Measurements from ENCODE around the gene TTLL10. TPM values are rescaled to one million over a fixed set of nuclear protein-coding genes. Genes with fewer than 3 reads are reported as not detected.

Gene TTLL10
- total RNA-seq, 2 experiments from 2014 or later: not detected

DNA sequence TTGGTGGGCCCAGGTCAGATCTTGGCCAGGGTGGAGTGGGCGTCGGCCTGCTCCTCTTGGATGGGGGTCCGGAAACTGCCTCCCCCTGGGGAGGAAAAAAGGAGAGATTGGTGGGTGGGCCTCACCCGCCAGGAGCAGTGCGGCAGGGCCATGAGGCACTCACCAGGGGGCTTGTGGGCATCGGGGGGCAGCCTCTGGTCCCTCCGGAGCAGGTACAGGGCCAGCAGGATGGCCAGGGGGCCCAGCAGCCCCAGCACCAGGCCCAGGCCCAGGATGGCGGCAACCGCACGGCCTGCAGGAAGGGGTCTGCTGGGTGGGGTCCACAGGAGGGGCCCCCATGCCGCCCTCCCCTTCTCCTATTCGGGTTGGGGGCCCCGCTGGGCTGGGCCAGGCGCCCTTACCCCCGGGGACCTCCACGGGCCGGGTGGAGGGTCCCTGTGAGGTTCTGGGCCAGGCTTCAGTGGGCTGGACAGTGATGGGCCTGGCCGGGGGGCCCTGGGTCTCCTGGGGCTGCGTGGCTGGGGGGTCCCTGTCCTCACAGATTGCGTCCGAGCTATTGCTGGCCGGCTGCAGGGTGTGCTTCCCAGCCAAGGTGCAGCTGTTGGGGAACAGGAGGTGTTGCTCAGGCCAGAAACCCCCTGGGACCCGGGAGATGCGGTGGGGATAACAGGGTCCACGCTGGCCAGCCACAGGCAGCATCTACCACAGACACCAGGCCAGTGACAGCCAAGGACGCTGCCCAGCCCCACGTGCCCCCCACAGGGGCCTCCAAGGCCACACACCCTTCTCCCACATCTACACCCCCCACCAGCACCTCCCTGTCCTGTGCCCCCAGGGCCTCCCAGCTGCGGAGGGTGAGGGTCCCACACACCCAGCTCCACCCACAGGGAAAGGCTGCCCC is 38.1 kb downstream of the TTLL10 start:
- Mint-ChIP-seq H3K27me3 (no peaks in the 10 kb centered on the region), H3K9me3 (no peaks in the 10 kb centered on the region), H3K4me3 (peak overlapping the region; percentile 91), H3K27ac (peak overlapping the region; percentile 100), H3K4me1 (ENCODE audit: low read depth) (peaks cover 44% of the 10 kb centered on the region), H3K36me3 (peaks cover 67% of the 10 kb centered on the region)
- intact Hi-C loops (cut with micrococcal nuclease): no loop called here
- no peak for DNase-seq
- ChIA-PET POLR2A (interaction anchor here (0.7 to 0.8 kb wide), 2 partner anchors 19 to 90 kb away, joined by 3 read pairs; no protein-coding TSS in a partner anchor), CTCF (interaction anchor here (1.2 to 1.3 kb wide), 2 partner anchors 19 to 91 kb away, joined by 3 read pairs; no protein-coding TSS in a partner anchor)

DNA sequence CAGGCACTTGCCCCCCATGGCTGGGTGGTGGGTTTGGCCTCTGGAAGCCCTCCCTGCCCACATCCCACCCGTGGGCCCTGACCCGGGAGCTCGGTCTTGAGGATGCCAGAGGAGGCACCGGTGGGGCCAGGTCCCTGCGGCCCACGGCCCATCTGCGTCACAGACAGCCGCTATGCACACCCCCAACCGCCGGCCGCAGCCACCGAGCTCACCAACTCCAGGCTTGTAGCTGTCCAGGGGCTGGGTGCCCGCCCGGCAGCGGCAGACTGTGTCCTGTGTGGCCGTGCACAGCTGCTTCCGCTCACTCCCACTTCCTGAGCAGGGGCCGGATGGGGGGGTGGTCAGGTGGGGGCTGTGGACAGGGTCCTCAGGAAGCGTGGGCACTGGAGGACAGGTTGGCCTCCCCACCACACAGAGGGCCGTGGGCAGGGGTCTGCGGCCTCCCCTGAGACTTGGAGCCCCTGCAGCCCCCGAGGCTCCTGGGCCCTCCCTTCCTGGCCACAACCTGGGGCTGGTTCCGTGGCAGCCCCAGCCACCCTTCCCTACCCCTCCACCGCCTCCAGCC is 39.2 kb downstream of the TTLL10 start:
- intact Hi-C loops (cut with micrococcal nuclease): no loop called here

DNA sequence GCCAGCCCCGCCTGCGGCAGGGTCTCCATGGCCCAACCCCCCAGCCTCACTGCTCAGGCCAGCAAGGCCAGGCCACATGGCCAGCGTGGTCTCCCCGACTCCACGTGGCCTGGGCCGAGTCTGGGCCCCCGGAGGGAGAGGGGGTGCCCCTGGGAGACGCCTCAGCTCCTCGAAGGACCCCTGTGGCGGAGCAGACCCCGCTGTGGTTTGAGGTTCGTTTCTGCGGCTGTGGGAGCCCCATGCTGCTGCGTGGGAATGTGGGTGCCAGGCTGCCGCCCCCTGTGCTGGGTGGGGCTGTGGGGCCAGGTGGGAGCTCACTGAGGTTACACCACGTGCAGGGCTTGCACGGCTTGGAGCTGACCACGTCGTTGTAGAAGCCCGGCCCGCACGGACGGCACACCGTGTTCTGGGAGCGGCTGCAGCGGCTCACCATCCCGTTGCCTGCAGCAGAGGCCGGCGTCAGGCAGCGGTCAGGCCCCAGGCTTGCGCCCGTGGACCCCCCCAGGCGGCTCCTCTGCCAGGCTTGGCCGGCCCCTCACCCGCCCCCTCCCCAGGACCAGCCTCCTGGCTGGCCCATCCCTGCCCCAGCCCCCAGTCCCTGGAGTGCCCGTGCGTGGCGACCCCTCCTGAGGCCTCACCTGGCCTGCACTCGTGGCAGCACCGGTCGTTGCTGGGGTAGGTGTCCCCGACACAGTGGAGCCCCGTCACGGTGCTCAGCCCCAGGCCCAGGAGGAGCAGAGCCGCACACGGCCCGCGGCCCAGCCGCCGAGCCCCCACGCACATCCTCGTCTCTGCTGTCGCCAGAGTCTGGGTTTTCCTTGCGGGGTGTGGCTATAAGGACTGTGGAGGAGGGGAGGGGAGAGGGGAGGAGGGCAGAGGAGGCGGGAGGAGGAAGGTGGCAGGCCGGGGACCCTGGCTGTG is 39.9 kb downstream of the TTLL10 start, which contains the start of gene TNFRSF4:
TNFRSF4 (minus strand) TSS at position 809 of the 921 bp plus-strand sequence; CDS start at position 783, 26 bp downstream.
- CTCF ChIA-PET: interaction anchor here (2.0 kb wide), 1 partner anchor 91 kb away, joined by 6 read pairs; no protein-coding TSS in a partner anchor
- POLR2A ChIA-PET: interaction anchor here (1.3 to 2.3 kb wide), 2 partner anchors 13 to 17 kb away, joined by 3 to 7 read pairs; no protein-coding TSS in a partner anchor
- Mint-ChIP-seq H3K9me3 (no peaks in the 10 kb centered on the region), H3K36me3 (peaks cover 78% of the 10 kb centered on the region), H3K27me3 (no peaks in the 10 kb centered on the region), H3K27ac (peak within 1 kb of the TSS; percentile 100), H3K4me3 (peak within 1 kb of the TSS; percentile 93), H3K4me1 (ENCODE audit: low read depth) (peaks cover 49% of the 10 kb centered on the region)
- intact Hi-C loops (cut with micrococcal nuclease): no loop called here
- peak; percentile 73 for DNase-seq

More for the DNA sequence above, 39.2 kb downstream of the TTLL10 start:
- H3K27ac Mint-ChIP-seq: peak overlapping the region; percentile 100
- no peaks in the 10 kb centered on the region for H3K9me3 Mint-ChIP-seq
- H3K4me3 Mint-ChIP-seq: peak overlapping the region; percentile 81
- peaks cover 76% of the 10 kb centered on the region for H3K36me3 Mint-ChIP-seq
- DNase-seq: peak; percentile 72
- ChIA-PET POLR2A (interaction anchor here (0.7 to 1.3 kb wide), 3 partner anchors 18 to 91 kb away, joined by 3 read pairs; no protein-coding TSS in a partner anchor), CTCF (interaction anchor here (1.2 to 2.0 kb wide), 3 partner anchors 18 to 92 kb away, joined by 3 to 6 read pairs (median 3); no protein-coding TSS in a partner anchor)
- peaks cover 49% of the 10 kb centered on the region for H3K4me1 Mint-ChIP-seq (ENCODE audit: low read depth)
- H3K27me3 Mint-ChIP-seq: no peaks in the 10 kb centered on the region

DNA sequence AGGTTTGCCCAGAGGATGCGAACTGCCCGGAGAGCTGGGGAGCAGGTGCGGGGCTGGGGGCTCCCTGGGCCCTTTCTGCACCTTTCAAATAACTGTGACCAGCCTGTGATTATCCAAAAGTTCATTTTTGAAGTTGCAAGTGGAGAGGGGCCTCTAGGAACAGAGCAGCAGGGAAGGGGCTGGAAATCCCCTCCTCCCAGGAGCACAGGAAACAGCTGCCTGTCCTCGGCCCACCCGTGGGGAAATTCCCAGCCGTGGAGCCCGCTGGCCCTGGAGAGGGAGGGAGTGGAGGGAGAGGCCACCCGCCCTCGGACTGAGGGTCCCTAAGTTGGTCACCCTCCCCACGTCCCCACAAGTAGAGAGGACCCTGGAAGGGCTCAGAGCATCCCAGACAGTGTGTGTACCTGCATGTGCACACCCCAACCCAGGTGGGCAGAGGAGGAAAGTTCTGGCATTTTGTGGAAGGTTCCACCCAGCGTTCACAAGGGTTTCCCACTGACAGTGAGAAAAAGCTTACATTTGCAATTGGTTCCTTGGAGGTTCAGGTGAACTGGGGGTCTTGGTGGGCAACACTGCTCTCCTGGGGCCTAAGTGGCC is 41.5 kb downstream of the TTLL10 start:
- Mint-ChIP-seq H3K9me3 (no peaks in the 10 kb centered on the region), H3K36me3 (peaks cover 80% of the 10 kb centered on the region), H3K4me3 (peak overlapping the region; percentile 93), H3K27me3 (no peaks in the 10 kb centered on the region), H3K4me1 (ENCODE audit: low read depth) (peaks cover 51% of the 10 kb centered on the region), H3K27ac (peak overlapping the region; percentile 100)
- ChIA-PET CTCF (interaction anchor here (0.6 to 3.0 kb wide), 4 partner anchors 8 to 93 kb away, joined by 3 to 18 read pairs (median 6); partner anchors contain the start of genes SDF4 and TNFRSF18), POLR2A (interaction anchor here (0.8 to 5.7 kb wide), 8 partner anchors 9 to 182 kb away, joined by 3 to 107 read pairs (median 6); partner anchors contain the start of genes B3GALT6, SDF4 and TNFRSF18)
- intact Hi-C loops (cut with micrococcal nuclease): loop anchor here (5.0 kb wide), 2 partner anchors 92 to 153 kb away; partner anchors contain the start of genes ACAP3 and PUSL1
- peak; percentile 63 for DNase-seq

DNA sequence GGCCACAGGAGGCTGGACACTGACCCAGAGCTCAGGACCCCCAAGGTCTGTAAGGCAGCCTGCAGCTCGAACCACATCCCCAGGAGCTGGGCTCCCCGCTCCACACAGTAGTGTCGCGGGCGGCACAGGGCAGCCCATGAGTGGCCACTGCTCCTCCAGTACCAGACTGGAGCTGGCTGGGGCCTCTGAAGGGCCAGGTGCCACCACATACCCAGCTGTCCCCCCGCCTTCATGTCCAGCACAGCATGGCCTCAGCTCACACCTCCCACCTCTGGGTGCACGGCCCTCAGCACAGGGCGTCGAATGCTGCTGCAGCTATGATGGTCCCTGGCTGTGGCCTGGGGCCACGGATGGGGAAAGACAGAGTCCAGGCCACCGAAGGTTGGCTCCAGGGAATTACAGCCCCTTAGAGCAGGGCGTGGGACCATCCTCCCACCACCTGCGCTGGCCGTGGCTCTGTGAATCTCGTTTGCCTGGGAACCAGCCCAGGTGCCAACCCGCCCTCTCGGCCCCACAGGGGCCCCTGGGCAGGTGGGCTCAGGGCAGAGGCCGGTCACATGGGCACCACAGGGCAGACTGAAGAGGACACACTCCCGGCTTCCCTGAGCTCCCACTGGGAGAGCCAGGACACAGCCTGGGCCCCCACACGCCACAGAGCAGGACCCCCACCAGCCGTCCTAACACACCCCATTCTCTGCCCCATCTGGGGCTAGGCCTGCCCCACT is 42.4 kb downstream of the TTLL10 start:
- CTCF ChIA-PET: interaction anchor here (1.7 to 3.0 kb wide), 3 partner anchors 9 to 94 kb away, joined by 6 to 18 read pairs (median 9); partner anchors contain the start of gene TNFRSF18
- Mint-ChIP-seq H3K4me1 (ENCODE audit: low read depth) (peaks cover 56% of the 10 kb centered on the region), H3K27ac (peak overlapping the region; percentile 100), H3K27me3 (no peaks in the 10 kb centered on the region), H3K4me3 (peak overlapping the region; percentile 93), H3K36me3 (peaks cover 80% of the 10 kb centered on the region), H3K9me3 (no peaks in the 10 kb centered on the region)
- POLR2A ChIA-PET: interaction anchor here (1.1 to 5.7 kb wide), 9 partner anchors 10 to 183 kb away, joined by 3 to 107 read pairs (median 5); partner anchors contain the start of genes B3GALT6, SDF4 and TNFRSF18
- intact Hi-C loops (cut with micrococcal nuclease): loop anchor here (1.0 to 5.0 kb wide), 5 partner anchors 8 to 154 kb away; partner anchors contain the start of genes ACAP3 and PUSL1
- no peak for DNase-seq

DNA sequence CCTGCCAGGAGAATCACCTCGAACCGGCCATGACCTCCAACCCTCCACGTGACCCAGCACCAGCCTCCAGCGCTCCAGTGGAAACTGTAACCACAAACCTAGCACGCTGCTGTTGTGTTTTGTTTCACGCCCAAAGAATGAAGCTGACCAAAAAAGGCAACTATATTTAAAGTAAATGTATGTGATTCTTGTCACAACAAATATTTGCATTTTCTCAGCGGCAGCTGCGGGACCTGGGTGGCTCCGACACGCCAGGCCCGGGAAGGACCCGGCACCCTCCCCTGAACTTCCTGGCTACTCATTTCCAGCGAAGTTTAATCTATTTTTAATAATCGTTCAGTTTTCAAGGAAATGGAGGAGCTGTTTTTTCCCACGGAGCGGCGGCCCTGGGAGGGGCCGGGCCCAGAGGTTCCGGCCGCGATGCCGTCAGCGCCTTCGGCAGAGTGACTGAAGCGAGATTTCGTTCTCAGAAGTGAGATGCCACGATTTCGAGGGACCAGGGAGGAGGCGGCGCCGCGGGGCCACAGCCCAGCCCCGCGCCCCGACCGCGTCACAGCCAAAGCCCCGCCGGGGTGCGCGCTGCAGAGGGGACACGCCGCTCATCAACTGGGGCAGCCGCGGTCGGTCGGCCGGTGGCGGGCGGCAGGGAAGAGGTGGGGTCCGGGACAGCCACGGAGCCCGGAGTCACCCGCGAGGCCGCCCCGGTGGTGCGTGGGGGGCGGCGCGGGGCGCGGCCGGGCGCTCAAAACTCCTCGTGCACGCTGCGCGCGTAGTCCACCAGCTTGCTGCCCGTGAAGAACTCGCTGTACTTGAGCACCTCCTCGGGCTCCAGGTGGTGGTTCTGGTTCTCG is 43.3 kb downstream of the TTLL10 start:
- H3K9me3 Mint-ChIP-seq: no peaks in the 10 kb centered on the region
- intact Hi-C loops (cut with micrococcal nuclease): loop anchor here (1.0 to 5.0 kb wide), 5 partner anchors 9 to 155 kb away; partner anchors contain the start of genes ACAP3 and PUSL1
- POLR2A ChIA-PET: interaction anchor here (0.7 to 5.7 kb wide), 7 partner anchors 11 to 156 kb away, joined by 3 to 107 read pairs (median 3); partner anchors contain the start of genes B3GALT6, SDF4 and TNFRSF18
- CTCF ChIA-PET: interaction anchor here (1.7 to 3.0 kb wide), 3 partner anchors 10 to 95 kb away, joined by 6 to 18 read pairs (median 9); partner anchors contain the start of gene TNFRSF18
- peak; percentile 88 for DNase-seq
- H3K4me1 Mint-ChIP-seq (ENCODE audit: low read depth): peaks cover 59% of the 10 kb centered on the region
- H3K27ac Mint-ChIP-seq: peak overlapping the region; percentile 100
- peak overlapping the region; percentile 93 for H3K4me3 Mint-ChIP-seq
- H3K36me3 Mint-ChIP-seq: peaks cover 82% of the 10 kb centered on the region
- no peaks in the 10 kb centered on the region for H3K27me3 Mint-ChIP-seq

DNA sequence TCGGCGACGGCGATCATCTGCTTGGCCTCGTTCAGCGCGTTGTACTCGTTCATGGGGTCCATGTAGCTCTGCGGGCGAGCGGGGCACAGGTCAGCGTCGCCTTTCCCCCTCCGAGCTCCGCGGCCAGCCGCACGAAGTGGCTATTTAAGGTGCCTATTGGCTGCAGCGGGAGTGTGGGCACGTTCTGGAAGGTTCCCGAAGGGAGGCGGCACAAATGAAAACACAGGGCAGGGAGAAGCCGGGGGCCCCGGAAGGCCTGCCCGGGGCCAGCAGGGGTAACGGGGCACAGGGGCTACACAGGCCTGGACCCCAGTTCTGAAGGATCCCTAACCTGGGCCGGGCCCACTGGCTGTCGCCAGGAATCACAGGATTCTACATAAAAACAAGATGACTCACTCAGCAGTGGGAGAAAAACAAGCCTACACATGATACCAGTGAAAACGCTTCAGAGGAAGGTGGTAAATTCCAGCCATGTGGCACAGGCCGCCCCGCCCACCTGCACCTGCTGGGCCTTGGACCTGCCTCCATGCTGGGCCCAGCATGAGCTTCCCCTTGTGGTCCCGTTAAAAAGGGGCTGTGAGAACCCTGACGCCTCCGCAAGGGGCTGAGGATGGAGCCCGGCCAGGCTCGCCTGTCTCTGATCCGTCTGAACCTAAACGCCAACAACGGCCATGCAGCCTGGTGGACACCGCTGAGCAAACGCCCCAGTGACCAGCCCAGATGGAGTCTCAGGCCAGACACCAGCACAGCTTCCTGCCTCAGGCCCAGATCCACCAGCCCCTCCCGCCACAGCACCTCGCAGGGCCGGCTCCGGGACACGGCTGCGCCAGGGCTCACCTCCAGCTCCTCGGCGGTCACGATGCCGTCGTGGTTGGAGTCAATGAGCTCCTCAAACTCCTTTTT is 44.2 kb downstream of the TTLL10 start:
- Mint-ChIP-seq H3K27me3 (no peaks in the 10 kb centered on the region), H3K9me3 (no peaks in the 10 kb centered on the region), H3K36me3 (peaks cover 82% of the 10 kb centered on the region), H3K27ac (peak overlapping the region; percentile 100), H3K4me1 (ENCODE audit: low read depth) (peaks cover 62% of the 10 kb centered on the region), H3K4me3 (peak overlapping the region; percentile 78)
- DNase-seq: peak; percentile 84
- CTCF ChIA-PET: interaction anchor here (0.9 to 3.0 kb wide), 4 partner anchors 11 to 96 kb away, joined by 3 to 18 read pairs (median 8); partner anchors contain the start of gene TNFRSF18
- intact Hi-C loops (cut with micrococcal nuclease): loop anchor here (2.0 to 5.0 kb wide), 4 partner anchors 13 to 156 kb away; partner anchors contain the start of genes ACAP3 and PUSL1
- POLR2A ChIA-PET: interaction anchor here (1.0 to 5.7 kb wide), 3 partner anchors 11 to 18 kb away, joined by 3 to 107 read pairs (median 35); partner anchors contain the start of genes B3GALT6, SDF4 and TNFRSF18

DNA sequence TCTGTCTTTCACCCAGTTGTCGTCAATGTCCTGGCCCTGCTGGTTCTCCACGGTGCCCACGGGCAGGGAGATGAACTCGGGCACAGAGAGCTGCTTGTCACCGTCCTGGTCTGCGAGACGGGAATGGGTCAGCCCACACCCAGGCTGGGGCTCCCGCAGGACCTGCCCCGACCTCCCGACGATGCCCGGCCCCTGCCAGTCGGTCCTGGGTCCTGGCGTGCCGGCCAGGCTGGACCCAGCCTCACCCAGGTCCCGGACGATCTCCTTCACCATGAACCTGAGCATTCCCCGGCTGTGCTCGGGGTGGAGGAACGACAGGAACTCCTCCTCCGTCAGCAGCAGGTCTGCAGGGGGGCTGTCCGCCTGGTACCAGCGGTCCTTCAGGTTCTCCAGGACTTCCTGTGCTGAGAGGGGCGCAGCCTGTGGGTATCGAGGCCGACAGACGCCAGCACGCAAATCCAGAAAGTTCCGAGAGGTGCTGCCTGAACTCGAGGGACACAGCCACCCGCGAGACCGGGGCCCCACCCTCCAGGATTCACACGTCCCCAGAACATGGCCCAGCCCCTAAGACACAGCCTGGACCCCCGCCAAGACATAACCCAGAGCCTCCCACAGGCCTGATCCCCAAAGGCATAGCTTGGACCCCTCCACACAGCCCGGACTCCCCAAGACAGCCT is 45.0 kb downstream of the TTLL10 start:
- Mint-ChIP-seq H3K27ac (peak overlapping the region; percentile 100), H3K36me3 (peaks cover 83% of the 10 kb centered on the region), H3K9me3 (no peaks in the 10 kb centered on the region), H3K27me3 (no peaks in the 10 kb centered on the region), H3K4me1 (ENCODE audit: low read depth) (peaks cover 63% of the 10 kb centered on the region), H3K4me3 (peak overlapping the region; percentile 78)
- DNase-seq: no peak
- POLR2A ChIA-PET: interaction anchor here (5.5 to 5.7 kb wide), 2 partner anchors 12 to 13 kb away, joined by 35 to 107 read pairs; partner anchors contain the start of genes B3GALT6, SDF4 and TNFRSF18
- CTCF ChIA-PET: interaction anchor here (0.9 kb wide), 1 partner anchor 96 kb away, joined by 3 read pairs; no protein-coding TSS in a partner anchor
- intact Hi-C loops (cut with micrococcal nuclease): loop anchor here (5.0 kb wide), 2 partner anchors 89 to 156 kb away; partner anchors contain the start of genes ACAP3 and PUSL1
